Smooth muscle cell of the brain vasculature (primary cell): Measurements from ENCODE around the gene ACIN1.
A peak's percentile ranks its signal among the peaks of the same experiment; 100 is the strongest.
"Not testable (repeated sequence)": the region's sequence is repeated elsewhere in the genome, so short reads cannot be mapped to it uniquely, and the experiment has no call there.

ENCODE experiments used
- DNase-seq: peaks from one replicate; pipeline ENCODE4 v3.0.0-alpha.2; 2012; ENCODE audit warnings: low read depth, low spot score

ACIN1 gene

DNA sequence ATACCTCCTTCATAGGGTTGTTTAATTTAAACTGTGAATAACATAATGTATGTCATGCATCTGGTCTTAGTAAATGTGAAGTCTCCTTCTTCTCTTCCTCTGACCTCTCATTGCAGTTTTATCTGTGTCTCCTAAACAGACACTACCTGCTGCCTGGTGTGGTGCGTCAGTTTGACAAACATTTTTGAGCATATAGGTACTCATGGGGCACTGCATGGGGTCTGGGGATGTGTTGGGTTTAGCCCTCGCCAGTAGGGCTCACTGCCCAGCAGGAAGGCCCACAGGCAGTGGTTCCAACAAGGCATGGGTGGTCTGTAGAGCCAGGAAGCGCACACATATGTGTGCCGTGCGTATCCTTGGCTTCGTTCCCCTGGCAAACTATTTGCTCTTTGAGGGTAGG, 27.1 kb upstream of the ACIN1 start:
- no peak for DNase-seq

GRCh38 chr14:23121361-23121771, 26.4 kb upstream of the ACIN1 start:
- DNase-seq: no peak

DNA sequence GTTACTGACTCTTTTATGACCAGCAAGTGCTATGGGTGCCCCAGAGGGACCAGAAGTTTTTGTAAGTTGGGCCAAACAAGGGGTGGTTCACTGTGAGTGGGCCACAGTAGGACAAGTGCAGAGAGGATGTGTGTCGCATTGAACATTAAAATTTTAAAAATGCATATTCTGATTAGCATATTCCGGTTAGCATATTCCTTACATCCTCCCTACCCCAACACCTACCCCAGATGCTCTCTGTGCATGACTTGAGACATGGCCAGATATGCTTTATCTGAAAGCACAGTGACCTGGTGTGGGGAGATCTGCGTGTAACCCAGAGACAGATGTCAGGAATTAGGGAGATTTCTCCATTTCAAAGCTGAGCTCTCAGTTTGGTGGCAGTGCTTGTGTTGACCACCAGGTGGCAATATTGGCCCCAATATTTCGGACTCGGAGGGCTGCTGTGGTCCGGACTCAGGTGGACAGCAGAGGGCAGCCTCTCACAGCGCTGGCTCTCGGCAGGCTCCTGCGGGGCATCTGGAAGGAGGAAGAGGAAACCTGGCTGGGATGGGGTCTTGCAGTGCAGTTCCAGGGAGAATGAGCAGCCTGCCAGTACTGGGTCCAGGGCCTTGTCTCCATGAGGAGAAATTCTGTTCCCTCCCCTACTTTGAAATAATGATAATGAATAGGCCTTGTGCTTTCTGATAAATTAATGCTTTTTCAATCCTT, 25.8 kb upstream of the ACIN1 start:
- peak; percentile 79 for DNase-seq

DNA sequence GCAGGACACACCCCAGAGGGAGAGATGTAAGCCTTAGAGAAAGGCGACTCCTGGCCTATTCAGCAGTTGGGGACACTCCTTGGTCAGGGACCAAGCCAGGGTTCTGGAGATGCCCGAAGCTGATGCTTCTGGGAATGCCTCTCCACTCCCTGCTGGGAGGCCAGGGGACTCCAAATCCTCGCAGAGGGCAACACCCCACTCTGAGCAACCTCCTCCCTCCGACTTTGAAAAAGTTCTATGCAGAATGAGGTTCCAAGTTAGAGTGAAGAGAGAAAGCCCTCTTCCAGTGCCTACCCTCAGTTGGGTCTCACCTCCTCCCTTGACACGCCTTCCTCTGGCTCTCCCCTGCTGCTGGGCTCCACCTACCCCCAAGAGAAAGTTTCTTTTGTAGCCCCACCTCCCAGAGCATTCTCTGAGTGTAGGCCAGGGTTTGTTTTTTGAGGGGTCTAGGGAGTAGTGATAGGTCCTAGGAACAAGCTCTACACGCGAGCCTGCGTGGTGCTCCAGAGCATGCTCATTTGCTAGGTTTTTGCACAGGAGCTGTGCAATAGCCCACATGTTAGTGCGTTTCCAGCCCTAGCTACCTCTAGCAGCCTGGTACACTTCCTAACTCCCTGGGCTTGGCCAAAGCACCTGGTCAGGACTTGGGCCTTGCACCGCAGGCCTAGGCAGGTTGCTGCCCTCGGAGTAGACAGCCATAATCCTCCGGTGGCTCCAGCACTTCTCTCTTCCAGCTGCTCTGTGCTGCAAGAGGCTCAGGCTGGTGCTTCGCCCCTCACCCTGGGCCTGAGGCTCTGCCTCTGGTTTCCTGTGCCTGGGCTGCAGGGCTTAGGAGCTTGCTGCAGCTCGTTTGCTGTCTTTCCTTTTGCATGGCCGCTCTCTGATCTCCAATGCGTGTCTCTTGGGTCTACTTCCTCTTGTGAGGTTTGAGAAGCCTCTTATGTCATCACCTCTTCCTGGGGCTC, 24.7 kb upstream of the ACIN1 start:
- no peak for DNase-seq

GRCh38 chr14:23118506-23119362, 23.8 kb upstream of the ACIN1 start, which contains the start of gene CEBPE:
Gene CEBPE, minus strand, starts transcription at chr14:23119255. Its CDS starts 164 bp downstream, at chr14:23119091.
- DNase-seq: no peak

DNA sequence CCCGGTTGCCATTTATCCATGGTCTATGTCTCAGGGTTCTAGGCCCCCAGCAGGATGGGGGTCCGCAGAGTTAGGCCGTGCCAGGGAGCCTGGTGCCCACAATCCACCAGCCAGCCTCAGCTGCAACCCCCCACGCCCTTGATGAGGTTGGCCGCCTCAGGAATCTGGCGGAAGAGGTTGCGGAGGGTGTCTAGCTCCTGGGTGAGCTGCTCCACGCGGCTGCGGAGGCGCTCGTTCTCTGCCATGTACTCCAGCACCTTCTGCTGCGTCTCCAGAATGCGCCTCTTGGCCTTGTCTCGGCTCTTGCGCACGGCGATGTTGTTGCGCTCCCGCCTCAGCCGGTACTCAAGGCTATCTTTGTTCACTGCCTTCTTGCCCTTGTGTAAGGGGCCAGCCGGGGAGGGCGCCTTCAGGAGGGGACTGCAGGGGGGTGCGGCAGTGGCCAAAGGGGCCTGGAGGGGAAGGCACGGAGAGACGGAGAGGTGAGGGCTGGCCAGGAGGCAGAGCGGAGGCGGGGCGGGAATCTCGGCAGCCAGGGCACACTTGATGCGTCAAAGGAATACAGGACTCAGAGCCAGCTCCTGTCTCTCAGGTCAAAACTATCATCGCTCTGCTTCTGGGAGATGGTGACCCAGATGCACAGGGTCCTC, 22.6 kb upstream of the ACIN1 start:
- no peak for DNase-seq

- no peak for DNase-seq
These were observed 21.0 kb upstream of the ACIN1 start for GRCh38 chr14:23115918-23116317.

DNA sequence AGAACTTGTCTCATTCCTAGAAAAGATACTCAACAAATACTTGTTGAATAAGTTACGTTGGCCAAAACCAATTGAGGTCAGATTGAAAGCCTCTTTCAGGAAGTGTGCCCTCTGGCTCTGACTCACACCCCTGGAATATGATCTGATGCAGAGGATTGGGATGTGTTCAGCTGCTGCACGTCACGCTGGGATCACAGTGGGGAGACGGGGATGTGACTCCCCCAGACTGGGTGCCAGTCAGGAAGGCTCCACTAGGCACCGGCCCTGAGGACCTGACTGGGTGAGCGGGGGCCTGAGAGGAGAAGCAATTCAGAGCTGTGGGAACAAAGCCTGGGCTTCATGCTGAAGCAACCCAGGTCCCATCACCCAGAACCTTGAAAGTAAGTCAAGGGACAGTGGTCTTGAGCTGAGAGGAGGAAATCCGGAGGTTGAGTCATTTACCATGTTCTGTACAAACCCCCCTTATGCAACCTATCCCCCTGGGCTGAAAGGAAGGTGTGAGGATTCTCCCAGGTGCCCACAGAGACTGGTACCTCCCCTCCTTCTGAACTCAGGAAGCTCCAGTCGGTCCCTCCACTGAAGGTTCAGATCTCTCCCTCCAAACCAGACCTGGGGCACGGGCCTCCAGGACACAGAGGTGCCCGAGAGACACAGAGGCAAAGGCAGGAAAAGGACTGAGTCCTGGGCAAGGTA, 20.2 kb upstream of the ACIN1 start:
- DNase-seq: peak; percentile 78

- DNase-seq: no peak
These were observed 19.7 kb upstream of the ACIN1 start for GRCh38 chr14:23114669-23115038.

GRCh38 chr14:23114120-23114458, 19.2 kb upstream of the ACIN1 start:
- no peak for DNase-seq

DNA sequence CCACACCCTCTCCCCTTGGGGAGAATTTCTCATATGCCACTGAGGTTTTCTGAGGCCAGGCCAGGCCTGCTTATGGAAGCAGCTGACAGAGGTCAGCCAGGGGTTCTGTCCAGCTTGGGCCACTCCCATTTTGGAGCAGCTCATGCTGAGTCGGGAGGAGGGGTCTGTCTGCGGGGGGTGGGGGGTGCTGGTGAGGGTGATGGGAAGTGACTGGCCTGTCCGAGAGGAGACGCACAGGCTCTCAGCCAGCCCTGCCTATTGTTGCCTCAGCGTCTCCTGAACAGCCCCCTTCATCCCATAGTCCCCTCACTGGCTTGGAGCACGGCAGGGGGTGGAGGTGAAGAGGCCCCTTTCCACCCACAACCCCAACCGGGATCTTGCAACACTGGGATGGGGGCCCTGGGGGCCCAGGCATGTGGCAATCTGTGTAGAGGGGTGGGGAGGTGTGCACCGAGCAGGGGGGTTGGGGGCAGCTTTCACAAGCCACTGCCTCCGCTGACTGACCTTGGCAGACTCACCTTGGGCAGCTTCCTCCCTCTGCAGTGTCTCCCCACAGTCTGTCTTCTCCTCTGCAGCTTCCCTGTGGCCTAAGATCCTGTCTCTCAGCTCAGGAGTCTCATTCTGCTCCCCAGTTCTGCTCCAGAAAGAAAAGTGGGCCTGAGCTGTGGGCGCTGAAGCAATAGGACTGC, 18.6 kb upstream of the ACIN1 start:
- DNase-seq: peak; percentile 79

- DNase-seq: no peak
These were observed 17.6 kb upstream of the ACIN1 start for GRCh38 chr14:23112359-23113178.

- DNase-seq: no peak
These were observed 15.8 kb upstream of the ACIN1 start for GRCh38 chr14:23110579-23111365.

DNA sequence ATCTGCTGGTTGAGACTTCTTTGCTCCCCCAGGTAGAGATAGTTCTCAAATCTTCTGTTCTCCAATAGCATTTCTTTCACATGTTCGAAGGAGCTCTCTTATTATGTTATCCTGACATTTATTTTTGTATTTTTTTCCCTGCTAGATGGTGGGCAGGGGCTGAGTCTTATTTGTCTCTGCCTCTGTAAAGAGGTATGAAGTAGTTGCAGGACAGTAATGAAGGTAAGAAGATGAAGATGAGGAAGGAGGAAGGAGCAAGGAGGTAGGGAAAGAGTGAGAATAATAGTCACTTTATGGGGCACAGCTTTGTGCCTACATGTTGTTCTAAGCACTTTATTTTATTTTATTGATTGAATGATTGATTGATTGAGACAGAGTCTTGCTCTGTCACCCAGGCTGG, 14.8 kb upstream of the ACIN1 start:
- no peak for DNase-seq

GRCh38 chr14:23108169-23108568, 13.2 kb upstream of the ACIN1 start:
- not testable (repeated sequence) for DNase-seq

- not testable (repeated sequence) for DNase-seq
These were observed 12.7 kb upstream of the ACIN1 start for GRCh38 chr14:23107620-23108019.

GRCh38 chr14:23106747-23107045, 11.8 kb upstream of the ACIN1 start:
- DNase-seq: no peak

DNA sequence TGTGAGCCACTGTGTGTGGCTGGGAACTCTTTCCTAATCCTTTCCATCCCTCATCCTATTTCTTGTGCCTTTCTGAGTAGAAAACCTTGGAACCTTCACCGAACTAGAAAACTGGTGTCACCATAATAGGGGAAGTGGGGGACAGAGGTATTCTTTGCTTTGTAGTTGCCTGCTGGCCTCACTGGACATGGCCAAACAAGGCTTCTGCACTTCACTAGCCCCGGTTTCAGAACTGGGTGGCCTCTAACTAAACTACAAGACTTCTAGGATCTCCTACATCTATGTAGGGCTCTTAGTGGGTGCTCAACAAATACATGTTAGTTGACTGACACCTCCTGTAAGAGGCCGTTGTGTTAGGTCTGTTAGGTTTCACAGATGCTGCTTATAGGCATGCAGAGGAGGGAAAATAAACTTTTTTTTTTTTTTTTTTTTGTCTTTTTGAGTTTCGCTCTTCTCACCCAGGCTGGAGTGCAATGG, 10.4 kb upstream of the ACIN1 start:
- DNase-seq: no peak
